SK-N-SH (cell line): Measurements from ENCODE around the gene TDP1. TPM values are rescaled to one million over a fixed set of nuclear protein-coding genes. Genes with fewer than 3 reads are reported as not detected.

ENCODE experiments used
- CTCF ChIA-PET: fragments of 300-600, 350-600 bp; formaldehyde crosslinking; extraction: SDS; loops from one replicate; lab custom pipeline; 2021; lab: Yijun Ruan, JAX
- POLR2A ChIA-PET: fragments of 350-600 bp; sonication (Branson Sonifier 250); formaldehyde crosslinking; extraction: SDS; loops from one replicate; lab custom pipeline; 2020; ENCODE audit warnings: antibody characterized with exemption, inconsistent platforms; lab: Yijun Ruan, JAX
- DNase-seq: peaks from one replicate; pipeline ENCODE4 v3.0.0; 2012
- H2AFZ ChIP-seq: fragments of 200-600 bp; sonication (generic); 2 replicates; pipeline ENCODE4 v1.8.1; 2016; ENCODE audit warnings: antibody characterized with exemption, mild to moderate bottlenecking, low read depth
- H3F3A ChIP-seq: fragments of 200-600 bp; sonication (generic); replicated peaks from 2 replicates; pipeline ENCODE3; 2016; ENCODE audit warnings: antibody characterized with exemption, mild to moderate bottlenecking; ENCODE audit not compliant: insufficient read depth
- H3K27ac ChIP-seq, 2 experiments: fragments of 200-500 bp in 1 of 2; fragments of 200-600 bp in 1 of 2; sonication (Bioruptor generic) in 1 of 2; sonication (generic), shearing (Covaris generic) in 1 of 2; 2 replicates each; pipeline versions ENCODE4 v1.5.1 to v1.6.1; 2014 to 2016; ENCODE audit warnings: low read depth in 2 of 2, inconsistent platforms in 1 of 2, low read length in 1 of 2, mild to moderate bottlenecking in 1 of 2, mixed read lengths in 1 of 2
- H3K27me3 ChIP-seq: fragments of 200-600 bp; sonication (generic), shearing (Covaris generic); 2 replicates; pipeline ENCODE4 v1.6.1; 2016; ENCODE audit warnings: mixed run types; ENCODE audit not compliant: insufficient read depth
- H3K36me3 ChIP-seq, 2 experiments: fragments of 200-500 bp in 1 of 2; fragments of 200-600 bp in 1 of 2; sonication (Bioruptor generic) in 1 of 2; sonication (generic) in 1 of 2; replicated peaks in 1 of 2; 2 replicates each; pipeline versions ENCODE3 to v1.5.1; 2014 to 2016; ENCODE audit warnings: low read length in 1 of 2, mild to moderate bottlenecking in 1 of 2; ENCODE audit not compliant: insufficient read depth in 2 of 2, control insufficient read depth in 1 of 2
- H3K4me1 ChIP-seq, 2 experiments: fragments of 200-500 bp in 1 of 2; fragments of 200-600 bp in 1 of 2; sonication (Bioruptor generic) in 1 of 2; sonication (generic), shearing (Covaris generic) in 1 of 2; 2 replicates each; pipeline versions ENCODE4 v1.5.1 to v1.6.1; 2014 to 2016; ENCODE audit warnings: low read depth in 1 of 2, low read length in 1 of 2, mixed run types in 1 of 2; ENCODE audit not compliant: insufficient read depth in 2 of 2, control insufficient read depth in 1 of 2
- H3K4me2 ChIP-seq: fragments of 200-600 bp; sonication (generic), shearing (Covaris generic); 2 replicates; pipeline ENCODE4 v1.6.1; 2017; ENCODE audit warnings: mixed run types
- H3K4me3 ChIP-seq, 2 experiments: fragments of 200-500 bp in 1 of 2; fragments of 200-600 bp in 1 of 2; sonication (Bioruptor generic) in 1 of 2; sonication (generic), shearing (Covaris generic) in 1 of 2; 2 replicates each; pipeline versions ENCODE4 v1.5.1 to v1.8.1; 2014 to 2016; ENCODE audit warnings: low read depth in 2 of 2, inconsistent platforms in 1 of 2, low read length in 1 of 2, mild to moderate bottlenecking in 1 of 2, mixed read lengths in 1 of 2, moderate library complexity in 1 of 2
- H3K79me2 ChIP-seq: fragments of 200-600 bp; sonication (generic); 2 replicates; pipeline ENCODE4 v1.8.1; 2017; ENCODE audit warnings: mild to moderate bottlenecking; ENCODE audit not compliant: insufficient read depth
- H3K9ac ChIP-seq: fragments of 200-600 bp; sonication (generic); 2 replicates; pipeline ENCODE4 v1.6.1; 2017; ENCODE audit warnings: mixed run types
- H3K9me2 ChIP-seq: fragments of 200-600 bp; sonication (generic); 2 replicates; pipeline ENCODE4 v1.6.1; 2017; ENCODE audit warnings: mixed run types
- H3K9me3 ChIP-seq: fragments of 200-600 bp; sonication (generic); 2 replicates; pipeline ENCODE4 v1.6.1; 2017; ENCODE audit warnings: mixed run types, mild to moderate bottlenecking, moderate library complexity
- H4K20me1 ChIP-seq: fragments of 200-600 bp; sonication (generic); 2 replicates; pipeline ENCODE4 v1.6.1; 2017; ENCODE audit warnings: mild to moderate bottlenecking, mixed run types; ENCODE audit not compliant: insufficient read depth
- CHD2 ChIP-seq: fragments of 150-350 bp; IDR thresholded peaks from 2 replicates; pipeline ENCODE4 v1.6.1; 2018; ENCODE audit warnings: low read length; ENCODE audit not compliant: partially characterized antibody
- EZH2phosphoT487 ChIP-seq: fragments of 200-600 bp; sonication (generic); IDR thresholded peaks from 2 replicates; pipeline ENCODE4 v1.6.1; 2017; ENCODE audit warnings: low read depth, mixed run types, mild to moderate bottlenecking, antibody characterized with exemption, moderate library complexity, borderline replicate concordance
- FOSL2 ChIP-seq: IDR thresholded peaks from 2 replicates; pipeline ENCODE4 v1.4.0; 2012; ENCODE audit warnings: low read depth, mild to moderate bottlenecking, moderate library complexity, borderline replicate concordance
- FOXJ3 ChIP-seq: sonication (generic); formaldehyde crosslinking; IDR thresholded peaks from 2 replicates; pipeline ENCODE4 v1.5.1; 2020; ENCODE audit warnings: mild to moderate bottlenecking, missing genetic modification reagents
- IRF3 ChIP-seq: fragments of 150-350 bp; IDR thresholded peaks from 2 replicates; pipeline ENCODE4 v1.6.1; 2016; ENCODE audit warnings: mild to moderate bottlenecking, low read depth, low read length
- JUND ChIP-seq: IDR thresholded peaks from 2 replicates; pipeline ENCODE4 v1.4.0; 2012
- MAX ChIP-seq: IDR thresholded peaks from 2 replicates; pipeline ENCODE4 v1.4.0; 2012; ENCODE audit warnings: low read depth
- MXI1 ChIP-seq: IDR thresholded peaks from 2 replicates; pipeline ENCODE4 v1.6.1; 2012; ENCODE audit warnings: mild to moderate bottlenecking, low read depth, low read length, improper control_type of control experiment
- NRF1 ChIP-seq: IDR thresholded peaks from 2 replicates; pipeline ENCODE4 v1.6.1; 2012; ENCODE audit warnings: low read depth, mild to moderate bottlenecking, low read length
- RAD21 ChIP-seq: IDR thresholded peaks from 2 replicates; pipeline ENCODE4 v1.6.1; 2012; ENCODE audit warnings: mild to moderate bottlenecking, low read length
- REST ChIP-seq: IDR thresholded peaks from 2 replicates; pipeline ENCODE4 v1.6.1; 2012; ENCODE audit warnings: mild to moderate bottlenecking, low read depth, low read length, moderate library complexity
- RXRA ChIP-seq: IDR thresholded peaks from 2 replicates; pipeline ENCODE4 v1.4.0; 2012; ENCODE audit warnings: low read depth, mild to moderate bottlenecking, borderline replicate concordance
- TAF1 ChIP-seq: IDR thresholded peaks from 2 replicates; pipeline ENCODE4 v1.6.1; 2012; ENCODE audit warnings: low read depth, mild to moderate bottlenecking, low read length, moderate library complexity, borderline replicate concordance
- USF1 ChIP-seq: IDR thresholded peaks from 2 replicates; pipeline ENCODE4 v1.4.0; 2012; ENCODE audit warnings: low read depth, borderline replicate concordance
- USF2 ChIP-seq: fragments of 150-350 bp; IDR thresholded peaks from 2 replicates; pipeline ENCODE4 v1.6.1; 2017; ENCODE audit warnings: antibody characterized with exemption, low read length, low read depth, borderline replicate concordance
- ZBTB33 ChIP-seq: IDR thresholded peaks from 2 replicates; pipeline ENCODE4 v1.4.0; 2012; ENCODE audit warnings: low read depth, borderline replicate concordance
- WGBS: methylation state at CpG from one replicate; pipeline ENCODE4 v1.1.6; 2017; ENCODE audit warnings: low lambda C conversion rate; 5-methylcytosine and 5-hydroxymethylcytosine counted together
- polyA plus RNA-seq, 3 experiments: library from polyadenylated mRNA; depleted of rRNA; stranded (reverse); fragments of >200 nt; gene quantifications; 2 replicates each; pipeline ENCODE4 v1.2.3, GENCODE V29; 2012

Gene TDP1
- polyA plus RNA-seq, 1 of the 3 experiments (the other 2 are of a cell fraction) = 14.5 TPM

- TF ChIP-seq ZBTB33 (no peak), CHD2 (no peak), MXI1 (no peak), USF1 (no peak), IRF3 (no peak), NRF1 (no peak), RAD21 (no peak), FOSL2 (no peak), EZH2phosphoT487 (no peak)
These were observed 116.6 kb downstream of the TDP1 start (continued) for GRCh38 chr14:90072350-90072749.

GRCh38 chr14:90079576-90079975 is 123.8 kb downstream of the TDP1 start:
- Histone ChIP-seq H3K27ac (no peak overlapping the region), H3K36me3 (no peaks in the 10 kb centered on the region), H2AFZ (no peak overlapping the region), H3K9me3 (no peaks in the 10 kb centered on the region), H3F3A (no peaks in the 10 kb centered on the region), H3K4me1 (no peaks in the 10 kb centered on the region), H3K9me2 (no peaks in the 10 kb centered on the region), H3K27me3 (no peaks in the 10 kb centered on the region), H3K4me3 (no peak overlapping the region), H3K79me2 (no peaks in the 10 kb centered on the region), H4K20me1 (no peaks in the 10 kb centered on the region), H3K9ac (no peak overlapping the region), H3K4me2 (no peak overlapping the region)
- CTCF ChIA-PET = interaction anchor here (1.3 kb wide), 1 partner anchor 106 kb away, joined by 4 read pairs; no protein-coding TSS in a partner anchor
- POLR2A ChIA-PET = no interaction called here
- 37% methylated on average over 2 of the region's 2 CpGs for WGBS
- no peak for DNase-seq
- no peak for TF ChIP-seq MAX
- no peak for TF ChIP-seq RXRA
- no peak for TF ChIP-seq TAF1
- no peak for TF ChIP-seq IRF3
- TF ChIP-seq JUND = no peak
- TF ChIP-seq CHD2 = no peak
- no peak for TF ChIP-seq USF1
- no peak for TF ChIP-seq ZBTB33
- no peak for TF ChIP-seq USF2
- TF ChIP-seq FOXJ3 (CRISPR knock-in tag) = no peak
- no peak for TF ChIP-seq NRF1
- no peak for TF ChIP-seq REST
